HG02678 (cell line): ENCODE data around the gene CACNB4.
"Not testable (repeated sequence)": the region's sequence is repeated elsewhere in the genome, so short reads cannot be mapped to it uniquely, and the experiment has no call there.

ENCODE experiments used
- ATAC-seq: cut with Tn5 transposase; IDR thresholded peaks from one replicate; pipeline ENCODE4 v1.9.1; 2021; ENCODE audit warnings: mild to moderate bottlenecking, moderate library complexity; ENCODE audit not compliant: unreplicated experiment

CACNB4 gene

GRCh38 chr2:151946899-151947812 lies 151.7 kb downstream of the CACNB4 start:
- peak; percentile 79 for ATAC-seq

DNA sequence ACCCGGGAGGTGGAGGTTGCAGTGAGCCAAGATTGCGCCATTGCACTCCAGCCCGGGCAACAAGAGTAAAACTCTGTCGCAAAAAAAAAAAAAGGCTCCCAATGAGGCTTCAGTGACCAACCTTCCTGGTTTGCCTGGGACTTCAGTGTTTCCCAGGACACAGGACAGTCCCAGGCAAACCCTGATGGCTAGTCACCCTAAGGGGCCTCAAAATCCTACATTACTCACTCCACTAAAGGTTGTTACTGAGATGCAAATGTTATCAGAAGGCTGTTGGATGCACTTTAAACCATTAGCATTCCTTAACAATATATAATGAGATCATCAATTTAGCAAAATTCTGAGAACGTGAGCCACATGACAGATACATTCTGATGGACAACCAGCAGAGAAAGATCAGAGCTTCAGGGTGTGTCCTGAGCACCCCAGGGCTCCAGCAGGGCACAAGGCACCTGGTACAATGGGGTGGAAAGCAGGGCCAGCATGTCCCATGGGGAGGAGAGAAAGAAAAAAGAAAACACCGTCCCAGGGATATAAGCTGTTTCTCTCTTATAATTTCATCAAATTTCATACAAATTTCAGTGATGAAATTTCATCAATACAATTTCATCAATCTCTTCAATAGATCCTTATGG lies 152.5 kb downstream of the CACNB4 start:
- no peak for ATAC-seq

DNA sequence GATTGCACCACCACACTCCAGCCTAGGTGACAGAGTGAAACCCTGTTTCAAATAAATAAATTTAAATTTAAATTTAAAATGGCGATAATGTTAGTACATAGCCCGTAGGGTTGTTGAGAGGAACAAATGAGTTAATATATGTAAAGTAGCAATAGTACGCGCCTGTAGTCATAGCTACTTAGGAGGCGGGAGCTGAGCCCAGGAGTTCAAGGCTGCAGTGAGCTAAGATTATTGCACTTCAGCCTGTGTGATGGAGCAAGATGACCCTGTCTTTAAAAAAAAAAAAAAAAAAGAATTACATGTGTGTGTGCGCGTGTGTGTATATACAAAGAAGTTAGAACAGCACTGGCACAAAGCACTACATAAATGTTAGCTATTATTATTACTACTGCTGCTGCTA lies 153.2 kb downstream of the CACNB4 start:
- no peak for ATAC-seq

DNA sequence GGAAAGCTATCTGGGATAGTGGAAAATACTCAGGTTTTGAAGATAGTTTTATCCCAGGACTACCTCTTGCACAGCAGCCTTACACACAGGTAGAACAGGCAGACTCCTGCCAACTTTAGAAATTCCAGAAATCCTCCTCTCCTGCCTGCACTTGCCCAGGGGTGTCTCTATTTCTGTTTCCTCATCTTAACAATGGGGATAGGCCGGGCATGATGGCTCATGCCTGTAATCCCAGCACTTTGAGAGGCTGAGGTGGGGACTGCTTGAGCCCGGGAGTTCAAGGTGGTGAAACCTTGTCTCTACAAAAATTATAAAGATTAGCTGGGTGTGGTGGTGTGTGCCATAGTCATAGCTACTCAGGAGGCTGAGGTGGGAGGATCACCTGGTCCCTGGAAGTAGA lies 153.7 kb downstream of the CACNB4 start:
- ATAC-seq: no peak

- no peak for ATAC-seq
Measured at GRCh38 chr2:151943461-151943860, 155.4 kb downstream of the CACNB4 start.

DNA sequence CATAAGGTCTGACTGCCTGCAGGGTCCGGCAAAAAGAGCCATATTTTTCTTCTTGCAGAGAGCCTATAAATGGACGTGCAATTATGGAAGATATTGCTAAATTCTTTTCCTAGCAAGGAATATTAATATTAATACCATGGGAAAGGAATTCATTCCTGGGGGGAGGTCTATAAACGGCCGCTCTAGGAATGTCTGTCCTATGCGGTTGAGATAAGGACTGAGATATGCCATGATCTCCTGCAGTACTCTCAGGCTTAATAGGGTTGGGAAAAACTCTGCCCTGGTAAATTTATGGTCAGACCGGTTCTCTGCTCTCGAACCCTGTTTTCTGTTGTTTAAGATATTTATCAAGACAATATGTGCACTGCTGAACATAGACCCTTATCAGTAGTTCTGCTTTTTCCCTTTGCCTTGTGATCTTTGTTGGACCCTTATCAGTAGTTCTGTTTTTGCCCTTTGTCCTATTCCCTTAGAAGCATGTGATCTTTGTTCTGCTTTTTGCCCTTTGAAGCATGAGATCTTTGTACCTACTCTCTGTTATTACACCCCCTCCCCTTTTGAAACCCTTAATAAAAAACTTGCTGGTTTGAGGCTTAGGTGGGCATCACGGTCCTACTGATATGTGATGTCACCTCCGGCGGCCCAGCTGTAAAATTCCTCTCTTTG lies 156.2 kb downstream of the CACNB4 start:
- ATAC-seq: not testable (repeated sequence)

DNA sequence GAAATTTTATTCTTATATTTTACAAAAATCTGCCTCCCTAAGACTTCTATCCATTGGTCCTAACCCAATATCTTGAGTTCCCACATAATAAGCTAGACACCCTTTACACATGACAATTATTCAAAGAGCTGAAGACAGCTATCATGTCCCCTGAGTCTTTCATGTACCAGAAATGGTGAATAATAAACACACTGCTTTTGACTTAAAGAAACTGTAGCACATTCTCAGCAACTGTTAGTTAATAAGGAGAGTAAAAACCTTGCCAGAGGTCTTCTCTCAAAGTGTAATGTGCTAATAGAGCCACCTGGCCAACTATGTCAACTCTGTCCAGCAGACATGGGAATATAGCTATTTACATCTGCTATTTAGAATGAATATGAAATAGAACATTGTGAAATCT lies 160.9 kb downstream of the CACNB4 start:
- no peak for ATAC-seq

GRCh38 chr2:151936626-151937025 lies 162.2 kb downstream of the CACNB4 start:
- no peak for ATAC-seq

- no peak for ATAC-seq
Measured at GRCh38 chr2:151933266-151933804, 165.5 kb downstream of the CACNB4 start.

DNA sequence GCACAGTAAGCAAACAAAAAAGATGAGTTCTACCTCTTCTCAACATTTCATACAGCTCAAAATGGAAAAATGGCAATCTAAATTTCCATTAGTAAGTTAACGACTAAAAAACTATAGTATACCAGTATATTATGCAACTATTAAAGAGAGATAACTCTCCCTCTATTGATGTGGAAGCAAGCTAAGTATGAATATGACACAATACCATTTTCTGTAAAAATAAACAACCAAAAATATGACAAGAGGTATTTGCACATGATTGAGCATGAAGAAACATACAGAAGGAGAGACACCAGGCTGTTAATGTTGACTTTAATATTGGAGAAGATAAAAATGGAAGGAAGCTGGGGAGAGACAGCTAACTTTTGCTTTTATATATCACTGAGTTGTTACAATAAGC lies 167.1 kb downstream of the CACNB4 start:
- no peak for ATAC-seq

GRCh38 chr2:151931030-151931611 lies 167.7 kb downstream of the CACNB4 start:
- no peak for ATAC-seq

- no peak for ATAC-seq
Measured at GRCh38 chr2:151930042-151930441, 168.8 kb downstream of the CACNB4 start.

DNA sequence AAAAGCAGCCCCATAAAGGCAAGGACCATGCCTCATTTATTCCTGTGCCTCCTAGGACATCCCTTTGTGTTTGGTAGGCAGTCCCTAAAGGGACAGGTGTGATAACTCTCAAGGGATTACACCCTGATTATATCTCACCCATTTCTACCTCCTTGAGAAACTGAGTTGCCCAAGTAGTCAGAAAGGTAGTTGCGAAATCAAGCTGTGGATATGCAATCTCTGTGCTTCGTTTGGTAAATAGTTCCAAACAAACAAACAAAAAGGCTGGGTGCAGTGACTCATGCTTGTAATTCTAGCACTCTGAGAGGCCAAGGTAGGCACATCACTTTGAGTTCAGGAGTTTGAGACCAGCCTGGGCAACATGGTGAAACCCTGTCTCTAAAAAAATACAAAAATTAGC lies 170.5 kb downstream of the CACNB4 start:
- ATAC-seq: no peak

GRCh38 chr2:151927501-151928221 lies 171.2 kb downstream of the CACNB4 start:
- ATAC-seq: no peak

GRCh38 chr2:151922845-151923666 lies 175.8 kb downstream of the CACNB4 start:
- no peak for ATAC-seq

DNA sequence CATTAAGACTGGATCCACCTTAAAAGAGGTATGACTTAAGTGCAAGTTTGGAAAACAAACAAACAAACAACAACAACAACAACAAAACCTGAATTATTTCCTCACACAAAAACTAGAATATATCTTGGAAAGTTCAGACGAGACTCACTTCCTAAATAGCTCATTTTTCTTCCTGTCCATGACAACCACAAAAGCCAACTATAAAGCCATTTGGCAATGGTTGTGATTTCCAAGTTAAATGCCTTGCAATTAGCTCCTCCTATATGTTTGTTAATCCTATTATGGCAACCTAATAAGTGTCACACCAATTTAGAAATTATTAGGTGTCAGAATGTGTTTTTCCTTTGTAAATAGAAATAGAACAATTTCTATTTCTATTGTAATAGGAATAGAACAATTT lies 179.1 kb downstream of the CACNB4 start:
- no peak for ATAC-seq

DNA sequence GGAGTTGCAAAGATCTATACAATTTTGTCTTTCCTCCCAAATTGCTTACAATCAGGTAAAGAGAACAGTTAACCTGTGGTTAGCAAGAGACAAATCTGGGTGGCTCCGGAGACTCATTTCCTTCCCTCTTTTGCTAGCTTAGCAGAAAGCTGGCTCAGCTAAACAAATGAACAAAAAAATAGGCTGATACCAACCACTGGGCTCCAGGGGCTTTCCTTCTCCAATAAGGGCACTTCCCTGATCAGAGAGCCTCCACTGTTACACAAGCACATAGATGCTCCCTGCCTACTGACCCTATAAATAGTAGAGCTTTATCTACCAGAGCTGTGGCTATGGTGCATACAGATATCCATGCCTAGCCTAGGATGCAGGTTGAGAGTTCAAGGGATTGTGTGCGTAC lies 180.5 kb downstream of the CACNB4 start:
- no peak for ATAC-seq

DNA sequence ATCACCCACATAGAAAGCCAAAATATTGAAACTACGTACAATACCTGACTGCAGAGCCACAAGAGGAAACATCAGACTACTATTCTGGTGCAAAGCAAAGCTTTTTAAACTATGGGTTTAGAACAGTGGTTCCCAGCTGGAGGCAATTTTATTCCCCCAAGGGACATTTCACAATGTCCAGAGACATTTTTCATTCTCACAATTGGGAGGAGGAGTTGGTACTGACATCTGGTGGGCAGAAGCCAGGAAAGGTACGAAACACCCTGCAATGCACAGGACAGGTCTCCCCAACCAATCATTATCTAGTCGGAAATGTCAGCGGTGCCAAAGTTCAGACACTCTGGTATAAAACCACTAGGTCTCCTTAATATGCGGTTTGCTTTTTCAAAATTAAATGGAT lies 182.2 kb downstream of the CACNB4 start:
- ATAC-seq: no peak

DNA sequence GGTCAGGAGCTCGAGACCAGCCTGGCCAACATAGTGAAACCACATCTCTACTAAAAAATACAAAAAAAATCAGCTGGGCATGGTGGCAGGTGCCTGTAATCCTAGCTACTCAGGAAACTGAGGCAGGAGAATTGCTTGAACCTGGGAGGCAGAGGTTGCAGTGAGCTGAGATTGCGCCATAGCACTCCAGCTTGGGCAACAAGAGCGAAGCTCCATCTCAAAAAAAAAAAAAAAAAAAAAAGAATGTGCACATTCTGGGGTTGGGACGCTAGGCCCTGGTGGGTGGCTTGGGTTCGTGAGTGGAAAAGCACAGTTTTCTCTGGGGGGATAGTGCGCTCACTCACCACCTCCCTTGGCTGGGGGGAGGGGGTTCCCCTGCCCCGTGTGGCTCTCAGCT lies 183.2 kb downstream of the CACNB4 start:
- ATAC-seq: not testable (repeated sequence)
